Mucosa of stomach (tissue), 1 donor: ENCODE results near the gene FZR1.
"Not testable (repeated sequence)": the region's sequence is repeated elsewhere in the genome, so short reads cannot be mapped to it uniquely, and the experiment has no call there.

Source experiments
- H3K27me3 ChIP-seq: one replicate; pipeline ENCODE4 v1.7.0; 2013; ENCODE audit warnings: mild to moderate bottlenecking, low read length; ENCODE audit not compliant: control insufficient read depth, insufficient read depth
- H3K36me3 ChIP-seq: one replicate; pipeline ENCODE4 v1.7.0; 2013; ENCODE audit warnings: low read length; ENCODE audit not compliant: control insufficient read depth, insufficient read depth
- H3K4me1 ChIP-seq: one replicate; pipeline ENCODE4 v1.7.0; 2013; ENCODE audit warnings: mild to moderate bottlenecking, low read length; ENCODE audit not compliant: control insufficient read depth, insufficient read depth
- H3K4me3 ChIP-seq: one replicate; pipeline ENCODE4 v1.7.0; 2013; ENCODE audit warnings: low read length
- H3K9ac ChIP-seq: one replicate; pipeline ENCODE4 v1.7.0; 2013; ENCODE audit warnings: mild to moderate bottlenecking, low read length, moderate library complexity
- H3K9me3 ChIP-seq: one replicate; pipeline ENCODE4 v1.7.0; 2013; ENCODE audit warnings: mild to moderate bottlenecking, low read length, moderate library complexity; ENCODE audit not compliant: control insufficient read depth
- donor health status: Pancreatic carcinoma.

Gene FZR1

DNA sequence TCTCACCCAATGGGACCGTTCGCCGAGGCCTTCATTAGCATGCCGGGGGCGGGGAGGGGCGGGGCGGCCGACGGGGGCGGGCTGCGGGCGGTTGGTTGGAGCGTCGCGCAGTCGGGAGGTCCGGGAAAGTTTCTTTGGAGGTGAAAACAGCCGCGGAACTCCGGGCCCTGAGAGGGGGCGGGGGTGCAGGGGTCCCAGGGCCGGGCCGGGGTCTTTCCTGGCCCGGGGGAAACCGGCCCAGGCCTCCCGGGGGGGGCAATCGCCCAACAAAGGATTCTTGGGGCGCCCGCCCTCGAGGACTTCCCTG is 66.7 kb downstream of the FZR1 start, which contains the start of gene HMG20B:
Gene HMG20B, plus strand, starts transcription at position 90 of the 307 bp plus-strand sequence. CDS start 366 bp downstream, outside the sequence.
- H3K27me3 ChIP-seq, result no peaks in the 10 kb centered on the region
- peak within 1 kb of the TSS; percentile 66 for H3K4me3 ChIP-seq
- peak within 1 kb of the TSS; percentile 69 for H3K9ac ChIP-seq
- no peaks in the 10 kb centered on the region for H3K9me3 ChIP-seq
- peaks cover 15% of the 10 kb centered on the region for H3K4me1 ChIP-seq
- H3K36me3 ChIP-seq, result no peaks in the 10 kb centered on the region

DNA sequence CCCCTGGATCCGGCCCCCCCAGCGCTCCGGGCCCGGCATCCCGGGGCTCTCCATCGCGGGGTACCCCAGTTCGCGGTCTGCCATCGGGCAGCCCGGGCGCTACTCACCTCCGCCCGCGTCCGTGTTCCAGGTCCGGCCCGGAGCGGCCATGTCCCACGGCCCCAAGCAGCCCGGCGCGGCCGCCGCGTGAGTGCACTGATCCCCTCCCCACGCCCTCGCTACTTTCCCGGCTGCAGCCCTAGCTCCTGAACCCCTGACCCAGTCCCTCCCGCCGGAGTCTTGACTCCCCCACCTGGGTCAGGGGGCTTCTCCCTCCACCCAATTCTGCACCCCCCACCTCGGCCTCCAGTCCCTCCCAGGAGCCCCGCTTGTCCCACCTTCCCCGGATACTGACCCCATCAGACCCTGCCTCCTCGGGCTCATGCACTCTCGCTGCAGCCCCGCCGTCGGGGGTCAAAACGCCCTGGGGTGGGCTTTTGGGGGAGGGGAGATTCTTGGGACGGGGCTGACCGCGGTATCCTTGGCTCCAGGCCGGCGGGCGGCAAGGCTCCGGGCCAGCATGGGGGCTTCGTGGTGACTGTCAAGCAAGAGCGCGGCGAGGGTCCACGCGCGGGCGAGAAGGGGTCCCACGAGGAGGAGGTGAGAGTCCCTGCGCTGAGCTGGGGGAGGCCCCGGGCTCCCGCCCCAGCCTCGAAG is 67.2 kb downstream of the FZR1 start:
- no peaks in the 10 kb centered on the region for H3K36me3 ChIP-seq
- H3K9me3 ChIP-seq, result no peaks in the 10 kb centered on the region
- peak overlapping the region; percentile 69 for H3K9ac ChIP-seq
- H3K4me3 ChIP-seq, result peak overlapping the region; percentile 63
- peaks cover 15% of the 10 kb centered on the region for H3K4me1 ChIP-seq
- H3K27me3 ChIP-seq, result no peaks in the 10 kb centered on the region

DNA sequence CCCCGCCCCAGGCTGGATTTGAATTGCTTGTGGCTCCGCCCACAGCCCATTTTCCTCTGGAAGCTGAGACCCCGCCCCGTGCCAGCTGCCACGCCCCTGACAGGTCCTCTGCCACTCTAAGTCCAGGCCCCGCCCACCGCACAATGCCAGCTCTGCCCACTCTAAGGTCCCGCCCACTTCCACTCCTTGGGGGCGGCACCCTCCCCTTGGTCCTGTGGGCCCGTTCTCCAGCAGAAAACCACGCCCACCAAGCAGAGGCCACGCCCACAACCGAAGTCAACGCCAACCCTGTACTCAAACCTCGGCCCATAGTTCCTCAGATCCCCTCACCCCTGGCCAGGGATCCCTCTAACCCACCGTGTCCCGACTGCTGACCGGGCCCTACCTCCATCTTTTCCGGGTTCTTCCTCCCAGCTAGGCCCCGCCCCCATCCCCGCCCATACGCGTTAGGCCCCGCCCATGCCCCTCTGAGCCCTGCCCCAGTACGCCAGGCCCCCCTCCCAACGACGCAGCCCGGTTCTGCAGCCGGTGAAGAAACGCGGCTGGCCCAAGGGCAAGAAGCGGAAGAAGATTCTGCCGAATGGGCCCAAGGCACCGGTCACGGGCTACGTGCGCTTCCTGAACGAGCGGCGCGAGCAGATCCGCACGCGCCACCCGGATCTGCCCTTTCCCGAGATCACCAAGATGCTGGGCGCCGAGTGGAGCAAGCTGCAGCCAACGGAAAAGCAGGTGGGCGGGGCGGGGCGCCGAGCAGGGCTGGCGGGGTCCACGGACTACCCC is 67.9 kb downstream of the FZR1 start:
- Histone ChIP-seq H3K4me3 (peak overlapping the region; percentile 63), H3K9ac (peak overlapping the region; percentile 69), H3K9me3 (no peaks in the 10 kb centered on the region), H3K36me3 (no peaks in the 10 kb centered on the region), H3K4me1 (peaks cover 15% of the 10 kb centered on the region), H3K27me3 (no peaks in the 10 kb centered on the region)

DNA sequence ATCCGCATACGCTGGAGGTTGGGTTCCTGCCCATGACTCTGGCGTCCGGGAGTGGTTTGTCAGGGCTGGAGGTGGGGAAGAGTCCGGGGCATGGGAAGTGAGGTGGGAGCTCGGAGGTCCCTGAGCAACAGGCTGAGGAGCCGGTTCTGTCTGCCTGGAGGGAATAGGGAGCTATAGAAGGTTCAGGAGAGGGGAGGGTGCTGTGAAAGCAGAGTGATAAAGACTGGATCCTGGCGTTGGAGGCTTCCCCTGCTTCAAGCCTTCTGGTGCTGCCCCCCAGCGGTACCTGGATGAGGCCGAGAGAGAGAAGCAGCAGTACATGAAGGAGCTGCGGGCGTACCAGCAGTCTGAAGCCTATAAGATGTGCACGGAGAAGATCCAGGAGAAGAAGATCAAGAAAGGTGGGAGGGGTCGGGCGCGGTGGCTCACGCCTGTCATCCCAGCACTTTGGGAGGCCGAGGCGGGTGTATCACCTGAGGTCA is 69.2 kb downstream of the FZR1 start:
- no peaks in the 10 kb centered on the region for H3K9me3 ChIP-seq
- H3K27me3 ChIP-seq, result no peaks in the 10 kb centered on the region
- no peaks in the 10 kb centered on the region for H3K36me3 ChIP-seq
- H3K4me1 ChIP-seq, result peaks cover 15% of the 10 kb centered on the region
- no peak overlapping the region for H3K9ac ChIP-seq
- no peak overlapping the region for H3K4me3 ChIP-seq

DNA sequence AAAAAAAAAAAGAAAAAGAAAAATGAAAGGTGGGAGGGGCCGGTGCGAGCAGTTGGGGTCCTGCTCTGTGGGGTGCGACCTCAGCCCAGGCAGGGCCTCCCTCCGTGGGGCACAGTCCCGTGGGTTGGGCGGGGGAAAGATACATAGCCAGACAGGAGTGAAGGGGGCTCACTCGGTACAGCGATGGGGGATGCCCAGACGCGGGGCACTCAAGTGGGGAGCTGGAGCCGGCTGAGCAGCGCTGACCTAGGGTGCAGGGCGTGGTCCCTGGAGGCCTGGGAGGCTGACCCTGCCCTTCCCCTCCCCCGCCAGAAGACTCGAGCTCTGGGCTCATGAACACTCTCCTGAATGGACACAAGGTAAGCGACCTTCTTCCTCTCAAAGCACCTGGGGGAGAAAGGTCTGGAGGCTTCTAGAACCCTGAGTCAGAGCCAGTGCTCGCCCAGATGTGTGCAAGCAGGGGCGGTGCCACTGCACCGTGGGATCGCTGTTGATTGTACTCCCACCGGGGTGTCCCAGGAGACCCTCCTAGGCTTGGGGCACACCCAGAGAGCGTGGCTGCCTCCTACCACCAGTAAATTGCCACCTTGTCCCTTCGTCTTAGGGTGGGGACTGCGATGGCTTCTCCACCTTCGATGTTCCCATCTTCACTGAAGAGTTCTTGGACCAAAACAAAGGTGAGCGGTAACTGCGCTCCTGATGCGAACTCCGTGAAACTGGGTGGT is 70.0 kb downstream of the FZR1 start:
- peaks cover 15% of the 10 kb centered on the region for H3K4me1 ChIP-seq
- H3K4me3 ChIP-seq, result no peak overlapping the region
- no peaks in the 10 kb centered on the region for H3K9me3 ChIP-seq
- H3K27me3 ChIP-seq, result no peaks in the 10 kb centered on the region
- no peaks in the 10 kb centered on the region for H3K36me3 ChIP-seq
- no peak overlapping the region for H3K9ac ChIP-seq

DNA sequence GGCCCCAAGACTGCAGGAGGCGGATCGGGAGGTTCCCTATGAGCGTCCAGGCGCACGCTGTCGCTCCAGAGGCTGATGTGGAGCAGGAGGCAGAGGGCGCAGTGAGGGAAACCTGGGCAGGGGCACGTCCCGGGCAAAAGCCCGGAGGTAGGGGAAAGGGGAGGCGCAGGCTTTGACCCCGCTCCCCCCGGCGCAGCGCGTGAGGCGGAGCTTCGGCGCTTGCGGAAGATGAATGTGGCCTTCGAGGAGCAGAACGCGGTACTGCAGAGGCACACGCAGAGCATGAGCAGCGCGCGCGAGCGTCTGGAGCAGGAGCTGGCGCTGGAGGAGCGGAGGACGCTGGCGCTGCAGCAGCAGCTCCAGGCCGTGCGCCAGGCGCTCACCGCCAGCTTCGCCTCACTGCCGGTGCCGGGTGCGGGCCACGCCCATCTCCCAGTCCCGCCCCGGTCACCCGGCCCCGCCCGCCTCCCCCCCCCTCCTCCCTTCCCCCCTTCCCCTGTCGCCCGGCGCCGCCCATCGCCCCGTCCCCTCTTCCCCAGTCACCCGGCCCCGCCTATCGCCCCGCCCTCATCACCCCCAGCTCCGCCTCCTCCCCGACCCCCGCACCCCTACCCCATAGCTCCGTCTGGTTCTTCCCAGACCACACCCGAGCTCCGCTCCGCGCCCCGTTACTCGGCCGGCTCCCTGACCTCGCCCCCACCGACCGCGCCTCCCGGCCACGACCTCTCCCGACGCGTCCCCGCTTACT is 70.8 kb downstream of the FZR1 start:
- H3K4me3 ChIP-seq, result no peak overlapping the region
- no peaks in the 10 kb centered on the region for H3K9me3 ChIP-seq
- peaks cover 15% of the 10 kb centered on the region for H3K4me1 ChIP-seq
- H3K27me3 ChIP-seq, result no peaks in the 10 kb centered on the region
- no peaks in the 10 kb centered on the region for H3K36me3 ChIP-seq
- H3K9ac ChIP-seq, result no peak overlapping the region

DNA sequence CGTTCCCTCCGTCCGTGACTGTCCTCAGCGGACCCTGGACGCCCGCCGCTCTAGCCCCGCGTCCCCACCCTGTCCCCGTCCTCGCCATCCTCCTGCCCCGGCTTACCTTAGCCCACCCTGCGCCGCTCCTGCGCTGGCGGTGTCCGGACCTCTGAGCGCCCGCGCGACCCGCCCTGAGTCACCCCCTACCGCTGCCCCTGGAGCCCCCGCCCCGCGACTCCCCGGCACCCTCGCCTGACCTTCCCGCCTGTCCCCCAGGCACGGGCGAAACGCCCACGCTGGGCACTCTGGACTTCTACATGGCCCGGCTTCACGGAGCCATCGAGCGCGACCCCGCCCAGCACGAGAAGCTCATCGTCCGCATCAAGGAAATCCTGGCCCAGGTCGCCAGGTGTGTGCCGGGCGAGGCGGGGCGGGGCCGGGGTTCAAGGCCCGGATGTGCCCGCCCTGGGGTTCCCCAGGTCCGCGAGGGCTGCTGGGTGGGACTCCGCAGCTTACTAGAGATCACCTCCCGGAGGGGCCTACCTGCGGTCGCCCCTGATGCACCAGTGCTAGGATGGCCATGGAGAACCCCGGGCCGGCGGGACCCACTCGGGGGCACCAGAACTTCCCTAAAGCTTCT is 71.7 kb downstream of the FZR1 start:
- Histone ChIP-seq H3K36me3 (no peaks in the 10 kb centered on the region), H3K9ac (no peak overlapping the region), H3K27me3 (no peaks in the 10 kb centered on the region), H3K9me3 (no peaks in the 10 kb centered on the region), H3K4me3 (no peak overlapping the region), H3K4me1 (peaks cover 10% of the 10 kb centered on the region)

DNA sequence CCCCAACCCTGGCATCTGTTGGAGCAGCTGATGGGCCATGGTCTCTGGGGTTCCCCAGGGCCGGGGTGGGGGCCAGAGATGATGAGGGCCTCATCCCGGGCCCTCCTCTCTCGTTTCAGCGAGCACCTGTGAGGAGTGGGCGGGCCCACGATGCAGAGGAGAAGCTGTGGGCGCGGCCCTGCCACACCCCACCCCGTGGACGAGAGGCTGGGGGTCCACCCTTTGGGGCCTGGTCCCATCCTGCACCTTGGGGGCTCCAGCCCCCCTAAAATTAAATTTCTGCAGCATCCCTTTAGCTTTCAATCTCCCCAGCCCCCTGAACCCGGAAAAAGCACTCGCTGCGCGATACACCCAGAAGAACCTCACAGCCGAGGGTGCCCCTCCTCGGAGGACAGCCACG is 72.3 kb downstream of the FZR1 start:
- H3K36me3 ChIP-seq, result no peaks in the 10 kb centered on the region
- peaks cover 10% of the 10 kb centered on the region for H3K4me1 ChIP-seq
- no peak overlapping the region for H3K4me3 ChIP-seq
- no peaks in the 10 kb centered on the region for H3K27me3 ChIP-seq
- no peaks in the 10 kb centered on the region for H3K9me3 ChIP-seq
- no peak overlapping the region for H3K9ac ChIP-seq

DNA sequence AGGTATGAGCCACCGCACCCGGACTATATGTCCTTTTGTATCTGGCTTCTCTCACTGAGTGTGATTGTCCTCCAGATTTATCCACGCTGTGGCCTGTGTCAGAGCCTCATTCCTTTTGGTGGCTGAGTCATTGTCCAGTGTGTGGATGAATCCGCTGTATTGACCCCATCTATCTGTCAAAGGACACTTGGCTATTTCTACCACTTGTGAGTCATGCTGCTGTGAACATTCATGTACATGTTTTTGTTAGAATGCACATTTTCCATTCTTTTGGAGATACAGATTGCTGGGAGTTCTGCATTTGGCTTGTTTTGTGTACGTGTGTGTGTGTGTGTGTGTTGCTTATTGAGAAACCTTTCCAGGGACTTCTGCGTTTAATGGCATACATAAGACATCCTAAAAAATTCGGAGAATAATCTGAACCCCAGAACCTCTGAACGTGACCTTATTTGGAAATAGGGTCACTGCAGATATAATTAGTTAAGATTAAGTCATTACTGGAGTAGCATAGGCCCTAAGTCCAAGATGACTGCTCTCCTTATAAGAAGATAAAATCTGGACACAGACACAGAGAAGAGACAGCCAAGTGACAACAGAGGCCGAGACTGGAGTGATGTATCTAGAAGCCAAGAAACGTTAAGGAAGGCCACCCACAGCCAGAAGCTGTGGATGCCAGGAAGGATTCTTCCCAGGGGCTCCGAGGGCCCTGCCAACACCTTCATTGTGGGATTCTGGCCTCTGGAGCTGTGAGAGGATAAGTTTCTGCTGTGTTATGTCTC is 74.2 kb downstream of the FZR1 start:
- Histone ChIP-seq H3K4me3 (no peak overlapping the region), H3K4me1 (peaks cover 10% of the 10 kb centered on the region), H3K36me3 (no peaks in the 10 kb centered on the region), H3K9me3 (no peaks in the 10 kb centered on the region), H3K27me3 (peaks cover 4% of the 10 kb centered on the region), H3K9ac (peak overlapping the region; percentile 8)

DNA sequence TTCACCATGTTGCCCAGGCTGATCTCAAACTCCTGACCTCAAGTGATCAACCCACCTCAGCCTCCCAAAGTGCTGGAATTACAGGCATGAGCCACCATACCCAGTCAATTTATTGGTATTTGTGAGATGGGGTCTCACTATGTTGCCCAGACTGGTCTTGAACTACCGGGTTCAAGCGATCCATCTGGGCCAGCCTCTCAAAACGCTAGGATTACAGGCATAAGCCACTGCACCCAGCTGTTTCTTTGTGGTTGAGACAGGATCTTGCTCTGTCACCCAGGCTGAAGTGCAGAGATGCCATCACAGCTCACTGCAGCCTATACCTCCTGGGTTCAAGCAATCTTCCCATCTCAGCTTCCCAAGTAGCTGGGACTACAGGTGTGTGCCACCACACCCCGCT is 75.7 kb downstream of the FZR1 start:
- H3K4me1 ChIP-seq, H3K4me3 ChIP-seq, H3K36me3 ChIP-seq, H3K9me3 ChIP-seq, H3K9ac ChIP-seq: not testable (repeated sequence)
- peaks cover 15% of the 10 kb centered on the region for H3K27me3 ChIP-seq
